GDM1 (cell line): ENCODE results near the gene PNMA8C.
"Not testable (repeated sequence)": the region's sequence is repeated elsewhere in the genome, so short reads cannot be mapped to it uniquely, and the experiment has no call there.

Source experiments
- DNase-seq: peaks from one replicate; lab custom pipeline; 2025; lab: John Stamatoyannopoulos, UW

Gene PNMA8C

GRCh38 chr19:46447006-46447405 is 18.3 kb upstream of the PNMA8C start:
- DNase-seq = no peak

- no peak for DNase-seq
Measured at GRCh38 chr19:46446021-46446420, 17.3 kb upstream of the PNMA8C start.

GRCh38 chr19:46442808-46443450 is 14.2 kb upstream of the PNMA8C start:
- no peak for DNase-seq

DNA sequence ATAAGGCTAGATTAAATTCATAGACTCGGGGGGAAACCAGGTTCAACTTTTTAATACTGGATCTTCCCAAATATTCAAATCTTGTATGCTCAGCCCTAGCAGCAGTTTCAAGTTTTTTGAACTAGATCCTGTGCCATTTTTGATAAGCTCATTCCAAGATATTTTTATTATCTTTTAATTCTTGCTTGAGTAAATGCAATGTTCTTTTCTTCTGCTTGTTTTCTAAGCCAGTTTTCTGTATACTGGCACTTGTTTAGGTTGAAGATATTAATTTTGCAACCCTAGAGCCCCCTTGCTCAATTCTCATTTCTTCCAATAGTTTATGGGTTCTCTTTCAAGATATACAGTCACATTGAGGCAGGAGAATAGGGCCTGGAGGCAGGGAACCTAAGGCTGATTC is 13.1 kb upstream of the PNMA8C start:
- DNase-seq = no peak

GRCh38 chr19:46435689-46436088 is 7.0 kb upstream of the PNMA8C start:
- DNase-seq = not testable (repeated sequence)

GRCh38 chr19:46435009-46435408 is 6.3 kb upstream of the PNMA8C start:
- no peak for DNase-seq

DNA sequence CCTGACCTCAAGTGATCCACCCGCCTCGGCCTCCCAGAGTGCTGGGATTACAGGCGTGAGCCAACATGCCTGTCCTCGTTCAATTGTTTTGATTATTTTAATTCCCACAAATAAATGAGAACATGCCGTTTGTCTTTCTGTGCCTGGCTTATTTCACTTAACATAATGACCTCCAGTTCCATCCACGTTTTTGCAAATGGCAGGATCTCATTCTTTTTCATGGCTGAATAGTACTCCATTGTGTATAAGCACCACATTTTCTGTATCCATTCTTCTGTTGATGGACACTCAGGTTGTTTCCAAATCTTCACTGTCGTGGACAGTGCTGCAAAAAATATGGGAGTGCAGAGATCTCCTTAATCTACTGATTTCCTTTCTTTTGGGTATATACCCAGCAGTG is 4.7 kb upstream of the PNMA8C start:
- DNase-seq = not testable (repeated sequence)

GRCh38 chr19:46431824-46432223 is 3.1 kb upstream of the PNMA8C start:
- no peak for DNase-seq

DNA sequence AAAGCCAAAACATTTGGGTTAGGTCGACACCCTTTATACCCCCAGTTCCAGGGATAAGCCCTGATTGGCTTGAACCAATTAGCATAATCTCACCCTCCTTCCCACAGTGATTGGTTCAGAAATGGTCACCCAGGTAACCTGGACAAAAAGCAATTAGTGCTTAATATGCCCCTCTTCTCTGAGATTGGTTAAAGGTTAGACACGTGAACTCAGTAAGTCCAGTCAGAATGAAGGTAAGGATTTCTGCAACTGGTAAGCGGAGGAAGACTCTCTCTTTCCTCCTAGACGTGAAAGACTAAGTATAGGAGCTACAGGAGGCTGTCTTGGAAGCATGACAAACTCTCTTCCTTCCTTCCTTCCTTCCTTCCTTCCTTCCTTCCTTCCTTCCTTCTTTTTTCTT is 1.3 kb upstream of the PNMA8C start:
- no peak for DNase-seq

DNA sequence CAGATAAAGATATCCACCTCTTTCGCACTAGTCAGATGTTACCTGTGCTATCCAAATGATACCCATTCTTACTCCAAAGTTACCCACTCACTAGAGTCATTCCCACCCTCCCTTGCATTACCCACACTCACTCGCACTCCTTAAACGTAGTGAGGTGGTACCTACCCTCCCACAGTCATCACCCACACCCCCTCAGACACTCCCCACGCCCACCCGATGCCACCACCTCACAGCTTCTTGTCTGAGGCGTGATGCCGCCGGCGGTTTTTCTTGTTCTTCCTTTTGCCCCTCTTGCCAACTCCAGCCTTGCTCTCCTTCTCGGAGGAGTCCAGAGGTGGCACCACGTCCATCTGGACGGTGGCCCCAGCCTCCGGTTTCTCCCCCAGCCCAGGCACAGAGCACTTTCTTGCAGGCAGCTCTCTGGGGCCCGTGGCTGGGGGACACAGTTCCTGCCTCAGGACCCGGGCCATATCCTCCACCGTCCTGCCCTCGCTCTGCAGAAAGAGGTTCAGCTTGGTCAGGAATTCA is 1.2 kb downstream of the PNMA8C start:
- DNase-seq = no peak

- no peak for DNase-seq
Measured at GRCh38 chr19:46426506-46427162, 2.1 kb downstream of the PNMA8C start.

DNA sequence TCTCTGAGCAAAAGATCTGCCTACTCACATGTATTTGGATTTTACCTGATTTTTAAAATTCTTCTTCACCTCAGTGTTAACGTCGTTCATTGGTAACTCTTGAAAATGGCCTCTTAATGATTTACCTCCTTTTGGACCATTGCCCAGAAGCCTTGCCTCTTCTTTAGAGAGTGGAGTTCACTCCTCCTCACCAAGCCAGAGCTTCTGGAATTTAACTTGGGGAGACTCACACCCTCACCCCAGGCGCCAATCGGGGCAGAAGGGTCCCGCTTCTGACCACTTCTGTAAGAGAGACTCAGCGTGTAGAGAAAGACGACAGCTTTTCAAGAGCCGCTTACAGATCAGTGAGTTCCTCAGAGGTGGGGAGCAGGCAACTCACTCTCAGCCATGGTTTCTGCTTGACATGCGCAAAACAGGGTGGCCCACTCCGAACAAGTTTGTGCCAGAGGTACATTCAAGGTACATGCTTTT is 2.7 kb downstream of the PNMA8C start:
- DNase-seq = no peak

DNA sequence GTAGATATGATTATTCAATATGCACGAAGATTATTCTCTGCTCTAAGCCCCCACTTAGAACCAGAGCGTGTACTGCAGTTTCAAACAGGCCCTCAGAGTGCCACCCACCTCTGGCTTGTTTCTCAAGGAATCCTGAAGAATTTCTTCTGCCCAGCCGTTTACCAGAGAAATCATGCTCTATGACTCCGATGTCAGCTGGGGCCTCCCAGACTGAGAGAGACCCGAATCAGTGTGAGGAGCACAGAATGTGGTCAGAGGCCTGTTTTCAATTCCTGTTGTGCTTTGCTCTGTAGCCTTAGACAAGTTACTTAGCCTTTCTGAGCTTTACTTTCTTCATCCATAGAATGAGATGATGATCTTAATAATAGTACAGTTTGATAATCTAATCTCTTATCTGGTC is 5.5 kb downstream of the PNMA8C start:
- no peak for DNase-seq

GRCh38 chr19:46422344-46422743 is 6.4 kb downstream of the PNMA8C start:
- no peak for DNase-seq

- no peak for DNase-seq
Measured at GRCh38 chr19:46420056-46420455, 8.7 kb downstream of the PNMA8C start.

GRCh38 chr19:46415804-46416709 is 12.7 kb downstream of the PNMA8C start:
- DNase-seq = not testable (repeated sequence)

- DNase-seq = not testable (repeated sequence)
Measured at GRCh38 chr19:46414899-46415298, 13.8 kb downstream of the PNMA8C start.

DNA sequence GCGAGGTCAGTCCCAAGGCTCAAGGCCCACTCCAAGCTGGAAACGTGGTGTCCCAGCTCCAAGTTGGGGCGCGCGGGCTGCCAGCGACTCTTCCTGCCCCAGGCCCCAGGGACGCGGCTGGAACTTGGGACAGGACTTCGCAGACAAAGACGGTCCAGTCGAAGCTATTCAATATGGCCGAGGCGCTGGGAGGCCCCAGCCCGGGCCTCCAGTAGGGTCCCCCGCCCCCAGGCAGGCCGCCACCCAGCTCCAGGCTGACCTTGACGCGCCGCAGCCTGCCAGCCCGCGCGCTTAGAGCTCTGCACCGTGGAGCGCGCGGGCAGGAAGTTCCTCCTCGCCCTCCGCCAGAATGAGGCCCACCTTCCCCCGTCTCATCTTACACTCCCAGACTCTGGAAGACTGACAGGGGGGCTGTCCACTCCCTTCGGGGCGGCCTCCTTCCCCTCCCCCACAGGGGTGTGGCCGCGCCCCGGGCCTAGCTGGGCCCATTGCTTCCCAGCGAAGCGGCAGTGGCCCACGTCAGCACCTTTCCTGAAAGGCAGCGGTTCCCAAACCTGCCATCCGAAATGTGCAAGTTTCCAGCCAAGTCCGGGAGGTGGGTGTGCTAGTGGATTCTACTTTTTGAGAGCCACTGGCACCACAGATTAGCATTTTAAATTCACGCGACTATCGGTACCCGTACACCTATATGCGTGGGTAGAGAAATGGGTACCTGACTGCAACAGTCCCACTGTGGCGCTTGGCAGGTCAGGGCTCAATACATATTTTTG is 15.3 kb downstream of the PNMA8C start, which contains the start of gene CCDC8:
Gene CCDC8 (minus strand): TSS at position 303 of the 770 bp plus-strand sequence. CDS start 754 bp downstream, outside the sequence.
- peak; percentile 56 for DNase-seq

GRCh38 chr19:46412650-46413261 is 16.0 kb downstream of the PNMA8C start:
- no peak for DNase-seq

- DNase-seq = no peak
Measured at GRCh38 chr19:46411925-46412649, 16.6 kb downstream of the PNMA8C start.
